Neural crest cell (in vitro differentiated cells): ENCODE data around the gene MBD1. TPM values are rescaled to one million over a fixed set of nuclear protein-coding genes. Genes with fewer than 3 reads are reported as not detected.

Experiments used
- DNase-seq: peaks from one replicate; pipeline ENCODE4 v3.0.0; 2021; ENCODE audit warnings: low read depth, mixed read lengths, low spot score
- H3K27ac Mint-ChIP-seq: one replicate; pipeline ENCODE4 v1.8.0; 2021; ENCODE audit warnings: mild to moderate bottlenecking, mixed read lengths; ENCODE audit not compliant: unreplicated experiment
- H3K27me3 Mint-ChIP-seq: 2 replicates; pipeline ENCODE4 v1.8.0; 2021; ENCODE audit warnings: low read depth, mild to moderate bottlenecking, mixed read lengths
- H3K36me3 Mint-ChIP-seq: 2 replicates; pipeline ENCODE4 v1.8.0; 2021; ENCODE audit warnings: low read depth, mild to moderate bottlenecking, mixed read lengths
- H3K4me1 Mint-ChIP-seq: 2 replicates; pipeline ENCODE4 v1.8.0; 2021; ENCODE audit warnings: mixed read lengths
- H3K4me3 Mint-ChIP-seq: one replicate; pipeline ENCODE4 v1.8.0; 2021; ENCODE audit warnings: mild to moderate bottlenecking, mixed read lengths
- H3K9me3 Mint-ChIP-seq: 2 replicates; pipeline ENCODE4 v1.8.0; 2021; ENCODE audit warnings: mixed read lengths
- CTCF ChIP-seq: fragments of 200-600 bp; sonication (generic); conservative IDR thresholded peaks from 2 replicates; pipeline ENCODE4 v1.5.0; 2021; ENCODE audit warnings: antibody characterized with exemption, mild to moderate bottlenecking
- total RNA-seq: library from RNA; stranded (reverse); gene quantifications from 2 replicates; pipeline ENCODE4 v1.2.1, GENCODE V29; 2021

Gene MBD1
- total RNA-seq, 1 donor from 2014 or later: 77.2 TPM

GRCh38 chr18:50307738-50308470 lies 26.6 kb upstream of the MBD1 start:
- peaks cover 2% of the 10 kb centered on the region for H3K36me3 Mint-ChIP-seq
- H3K4me3 Mint-ChIP-seq: peak overlapping the region; percentile 93
- peaks cover 6% of the 10 kb centered on the region for H3K4me1 Mint-ChIP-seq
- H3K27me3 Mint-ChIP-seq: peaks cover 59% of the 10 kb centered on the region
- DNase-seq: peak; percentile 73
- TF ChIP-seq CTCF: no peak
- H3K9me3 Mint-ChIP-seq: peaks cover 4% of the 10 kb centered on the region
- H3K27ac Mint-ChIP-seq: no peak overlapping the region

- peaks cover 6% of the 10 kb centered on the region for H3K4me1 Mint-ChIP-seq
- DNase-seq: no peak
- no peak for TF ChIP-seq CTCF
- peaks cover 61% of the 10 kb centered on the region for H3K27me3 Mint-ChIP-seq
- no peak overlapping the region for H3K27ac Mint-ChIP-seq
- peak overlapping the region; percentile 93 for H3K4me3 Mint-ChIP-seq
- H3K9me3 Mint-ChIP-seq: peaks cover 4% of the 10 kb centered on the region
- peaks cover 2% of the 10 kb centered on the region for H3K36me3 Mint-ChIP-seq
These were observed 26.0 kb upstream of the MBD1 start for GRCh38 chr18:50307400-50307737.

GRCh38 chr18:50306944-50307343 lies 25.6 kb upstream of the MBD1 start:
- no peak for TF ChIP-seq CTCF
- Mint-ChIP-seq H3K27ac (no peak overlapping the region), H3K36me3 (peaks cover 2% of the 10 kb centered on the region), H3K9me3 (peaks cover 4% of the 10 kb centered on the region), H3K4me3 (peak overlapping the region; percentile 93), H3K27me3 (peaks cover 63% of the 10 kb centered on the region), H3K4me1 (peaks cover 6% of the 10 kb centered on the region)
- no peak for DNase-seq

- H3K27me3 Mint-ChIP-seq: peaks cover 75% of the 10 kb centered on the region
- DNase-seq: no peak
These were observed 19.8 kb upstream of the MBD1 start for GRCh38 chr18:50301074-50301473.

GRCh38 chr18:50299626-50300388 lies 18.5 kb upstream of the MBD1 start:
- TF ChIP-seq CTCF: no peak
- DNase-seq: no peak
- no peaks in the 10 kb centered on the region for H3K36me3 Mint-ChIP-seq
- H3K9me3 Mint-ChIP-seq: no peaks in the 10 kb centered on the region
- H3K27ac Mint-ChIP-seq: no peak overlapping the region
- no peaks in the 10 kb centered on the region for H3K4me1 Mint-ChIP-seq
- H3K27me3 Mint-ChIP-seq: peaks cover 76% of the 10 kb centered on the region
- peak overlapping the region; percentile 18 for H3K4me3 Mint-ChIP-seq

More at GRCh38 chr18:50301074-50301473, 19.8 kb upstream of the MBD1 start:
- H3K27ac Mint-ChIP-seq: no peak overlapping the region
- H3K4me3 Mint-ChIP-seq: no peak overlapping the region
- H3K4me1 Mint-ChIP-seq: no peaks in the 10 kb centered on the region
- peaks cover 4% of the 10 kb centered on the region for H3K9me3 Mint-ChIP-seq
- TF ChIP-seq CTCF: no peak
- peaks cover 1% of the 10 kb centered on the region for H3K36me3 Mint-ChIP-seq
